DLD1 (cell line): Measurements from ENCODE around the gene CPEB4.

ENCODE experiments used
- in situ Hi-C: cut with HindIII; loops from 2 replicates; pipeline ENCODE4 v1.10.0; 2017; ENCODE audit warnings: low sequenced_read_pairs

Gene CPEB4

DNA sequence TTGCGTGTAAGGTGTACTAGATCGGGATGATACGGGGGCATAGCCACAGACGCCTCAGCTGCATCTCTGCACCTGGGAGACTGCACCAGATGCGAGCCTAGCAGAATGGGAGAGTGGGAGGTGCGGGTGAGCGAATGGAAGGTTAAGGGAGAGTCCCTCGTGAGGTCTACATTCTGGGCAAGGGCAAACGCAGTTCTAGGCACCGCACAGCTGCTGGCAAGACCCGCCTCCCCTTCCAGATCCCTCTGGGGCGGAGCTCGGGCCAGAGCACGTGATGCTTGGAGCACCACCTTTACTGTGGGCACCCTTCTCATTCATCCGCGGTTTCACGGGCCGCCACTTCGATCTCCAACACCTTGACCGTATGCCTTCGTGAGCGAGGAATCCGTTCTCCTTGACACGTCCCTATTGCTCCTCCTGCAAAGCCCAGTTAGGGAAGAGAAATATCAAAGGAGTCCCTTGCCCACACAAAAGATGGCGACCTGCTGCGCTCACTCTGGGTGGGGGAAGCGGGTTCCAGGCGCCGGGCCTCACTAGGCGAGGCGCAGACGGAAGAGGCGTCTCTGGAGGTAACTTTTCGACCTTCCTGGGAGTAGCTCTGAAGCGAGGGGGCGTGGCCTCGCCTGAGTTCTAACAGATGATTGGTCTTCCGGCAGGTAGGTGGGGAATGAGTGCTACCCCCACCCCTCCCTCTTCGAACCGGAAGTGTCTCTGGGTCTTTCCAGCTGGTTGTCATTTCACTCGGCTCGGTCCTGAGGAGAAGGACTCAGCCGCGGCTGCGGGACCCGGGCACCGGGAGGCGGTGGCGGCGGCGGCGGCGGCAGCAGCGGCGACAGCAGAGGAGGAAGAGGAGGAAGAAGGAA lies at the start of gene CPEB4:
CPEB4 (plus strand) TSS at position 740 of the 863 bp plus-strand sequence. CDS start 1,385 bp downstream, outside the sequence.
- in situ Hi-C loops: no loop called here

DNA sequence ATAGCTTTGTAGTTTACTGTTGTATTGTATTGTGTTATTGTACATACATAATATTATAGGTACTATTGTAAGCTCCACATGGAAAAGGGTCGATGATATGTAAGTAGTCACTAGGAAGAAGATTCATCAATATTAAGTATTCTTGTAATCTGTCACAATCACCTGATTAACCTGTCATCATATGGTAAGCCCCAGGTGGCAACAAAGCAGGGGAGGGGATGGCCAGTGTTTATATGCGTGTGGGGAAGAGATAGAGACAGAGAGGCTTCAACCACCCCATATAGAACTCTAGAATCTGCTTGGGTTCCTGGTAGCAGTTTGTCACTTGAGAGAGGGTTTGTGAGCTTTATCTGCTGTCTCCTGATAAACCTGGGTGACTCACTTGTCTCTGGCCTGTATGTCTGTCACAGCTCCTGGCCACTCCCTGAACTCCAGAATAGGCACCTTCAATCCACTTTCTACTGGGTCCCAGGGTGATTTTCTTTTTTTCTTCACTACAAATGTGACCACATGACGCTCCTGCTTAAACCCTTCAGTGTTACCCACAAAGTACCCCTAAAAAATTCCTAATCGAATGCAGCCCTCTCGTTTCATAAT lies 48.9 kb upstream of the CPEB4 start:
- in situ Hi-C loops: no loop called here

DNA sequence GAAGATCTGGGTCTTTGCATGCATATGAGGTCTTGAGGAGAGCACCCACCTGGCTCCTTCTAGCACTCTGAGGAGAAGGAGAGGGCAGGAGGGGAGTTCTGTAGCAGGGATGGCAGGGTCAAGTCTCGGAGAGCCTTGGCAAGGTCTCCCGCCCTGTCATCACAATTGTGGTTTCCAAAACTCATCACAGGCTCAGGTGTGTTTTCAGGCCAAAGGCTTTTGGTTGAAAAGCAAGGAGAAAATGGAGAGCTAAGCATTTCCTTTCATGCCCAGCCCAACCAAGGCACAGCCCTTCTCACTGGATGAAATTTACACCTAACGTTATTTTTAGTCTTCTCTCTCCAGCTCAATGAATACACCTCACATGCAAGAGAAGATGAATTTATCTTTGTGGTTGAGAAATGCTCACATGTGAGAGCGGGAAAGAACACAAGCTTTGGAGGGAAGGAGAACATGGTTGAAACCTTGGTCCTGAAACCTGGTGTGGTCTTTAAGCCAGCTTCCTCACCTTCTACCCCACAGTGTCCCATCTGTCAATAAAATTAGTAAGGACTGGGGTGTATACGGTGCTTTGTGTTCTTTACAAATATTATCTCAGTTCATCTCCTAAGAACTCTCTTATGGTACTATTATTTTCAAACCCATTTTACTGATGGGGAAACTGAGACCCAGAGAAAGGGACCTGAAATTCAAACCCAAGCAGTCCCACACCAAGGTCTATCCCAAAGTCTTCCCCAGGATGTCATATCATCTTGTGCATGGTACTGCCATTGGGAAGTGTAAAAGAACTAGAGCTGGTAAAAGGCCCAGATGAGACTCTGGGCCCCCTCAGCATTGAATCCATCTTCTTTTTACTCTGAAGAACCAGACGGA lies 47.8 kb upstream of the CPEB4 start:
- in situ Hi-C loops: no loop called here

DNA sequence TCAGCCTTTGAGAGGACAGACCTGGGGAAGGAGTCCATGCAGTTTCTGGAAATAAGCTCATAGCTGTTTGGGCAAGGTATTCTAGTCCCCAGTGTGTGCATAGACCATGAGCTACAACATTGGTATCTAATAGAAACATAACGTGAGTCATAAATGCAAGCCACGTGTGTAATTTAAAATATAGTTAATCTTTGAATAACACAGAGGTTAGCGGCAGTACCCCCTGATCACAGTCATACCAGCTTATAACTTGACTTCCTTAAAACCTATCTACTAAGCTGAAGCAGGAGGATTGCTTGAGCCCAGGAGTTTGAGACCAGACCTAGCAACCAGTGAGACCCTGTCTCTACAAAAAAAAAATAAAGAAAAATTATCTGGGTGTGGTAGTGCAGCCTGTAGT lies 46.4 kb upstream of the CPEB4 start:
- in situ Hi-C loops: no loop called here

DNA sequence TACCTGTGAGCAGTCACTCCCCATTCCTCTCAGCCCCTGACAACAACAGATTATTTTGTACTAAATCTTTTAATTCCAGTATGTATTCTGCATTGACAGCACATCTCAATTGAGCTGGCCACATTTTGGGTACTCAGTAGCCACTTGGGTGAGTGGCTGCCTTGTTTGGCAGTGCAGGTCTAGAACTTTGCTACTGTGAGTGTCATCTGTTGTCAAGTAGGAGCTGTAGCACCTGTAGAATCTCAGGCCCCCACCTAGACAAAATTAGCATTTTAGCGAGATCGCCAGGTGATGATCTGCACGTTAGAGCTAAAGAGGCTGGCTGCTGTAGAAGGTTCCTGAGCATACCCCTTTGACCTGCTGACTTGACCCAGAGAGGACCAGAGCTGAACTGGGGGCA lies 44.4 kb upstream of the CPEB4 start:
- in situ Hi-C loops: no loop called here

DNA sequence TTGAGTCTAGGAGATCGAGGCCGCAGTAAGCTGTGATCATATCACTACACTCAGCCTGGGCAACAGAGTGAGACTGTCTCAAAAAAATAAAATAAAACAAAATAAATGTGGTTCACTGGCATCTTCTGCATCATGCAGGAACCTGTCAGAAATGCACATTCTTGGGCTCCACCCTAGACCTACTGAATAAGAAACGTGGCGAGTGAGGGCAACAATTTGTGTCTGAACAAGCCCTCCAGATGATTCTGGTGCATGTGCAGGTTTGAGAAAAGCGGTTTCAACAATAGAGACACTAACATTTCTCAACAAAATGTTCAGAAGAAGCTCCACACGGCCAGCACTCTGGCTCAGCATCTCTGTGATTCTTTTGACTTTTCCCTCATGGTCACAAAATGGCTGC lies 42.8 kb upstream of the CPEB4 start:
- in situ Hi-C loops: no loop called here

DNA sequence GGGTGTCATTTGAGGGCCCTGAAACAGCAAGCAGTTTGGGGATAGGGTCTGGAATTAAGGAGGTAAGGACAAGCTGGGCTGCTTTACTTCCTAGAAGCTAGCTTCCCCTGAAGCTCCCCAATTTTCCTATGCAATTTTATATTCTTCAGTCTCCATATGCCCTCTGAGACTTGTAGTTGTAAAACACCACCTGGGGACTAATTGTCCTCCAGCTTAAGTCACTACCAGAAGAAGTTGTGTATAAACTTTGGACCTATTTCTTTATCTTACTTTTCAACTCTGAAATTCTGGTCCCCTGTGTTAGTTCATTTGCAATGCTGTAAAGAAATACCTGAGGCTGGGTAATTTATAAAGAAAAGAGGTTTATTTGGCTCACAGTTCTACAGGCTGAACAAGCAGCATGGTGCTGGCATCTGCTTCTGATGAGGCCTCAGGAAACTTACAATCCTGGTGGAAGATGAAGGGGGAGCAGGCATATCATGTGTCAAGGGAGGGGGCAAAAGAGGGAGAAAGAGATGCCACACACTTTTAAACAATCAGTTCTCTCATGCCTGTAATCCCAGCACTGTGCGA lies 41.1 kb upstream of the CPEB4 start:
- in situ Hi-C loops: no loop called here

DNA sequence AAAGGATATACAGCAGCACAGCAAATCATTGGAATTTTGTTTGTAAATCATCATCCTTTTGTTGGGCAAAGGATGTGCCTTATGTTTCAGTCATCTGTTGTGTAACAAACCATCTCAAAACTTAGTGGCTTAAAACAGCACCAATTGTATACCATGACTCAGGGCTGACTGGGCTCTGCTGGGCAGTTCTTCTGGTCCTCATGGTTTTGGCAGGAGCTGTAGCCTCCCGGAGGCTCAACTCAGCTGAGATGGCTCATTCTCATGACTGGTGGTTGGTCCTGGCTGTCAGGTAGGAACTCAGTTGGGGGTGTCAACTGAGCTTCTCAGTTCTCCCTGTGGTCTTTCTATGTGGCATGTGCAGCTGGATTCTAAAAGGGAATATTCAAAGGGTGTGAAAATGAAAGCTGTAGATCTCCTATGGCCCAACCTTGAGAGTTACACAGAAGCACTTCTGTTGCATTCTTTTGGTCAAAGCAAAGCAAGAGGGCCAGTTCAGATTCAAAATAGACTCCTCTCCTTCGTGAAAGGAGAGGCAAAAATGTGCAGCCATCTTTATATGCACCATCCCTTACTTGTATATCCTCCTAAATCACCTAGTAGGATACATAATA lies 39.1 kb upstream of the CPEB4 start:
- in situ Hi-C loops: no loop called here

DNA sequence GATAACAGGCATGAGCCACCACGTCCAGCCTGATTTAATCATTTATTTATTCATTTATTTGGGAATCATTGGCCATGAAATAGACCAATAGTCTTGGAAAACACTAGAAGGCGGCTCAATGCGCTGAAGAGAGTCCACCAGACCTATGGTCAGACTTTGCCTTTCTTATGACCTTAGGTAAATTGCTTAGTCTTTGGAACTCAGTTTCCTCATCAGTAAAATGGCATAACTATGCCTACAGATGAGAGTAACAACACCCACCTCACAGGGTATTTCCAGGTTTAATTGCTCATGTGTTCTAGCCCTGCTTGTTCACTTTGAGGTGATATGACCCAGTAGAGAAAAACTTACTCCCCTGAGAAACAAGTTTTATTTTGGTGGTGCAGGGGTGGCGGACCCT lies 38.2 kb upstream of the CPEB4 start:
- in situ Hi-C loops: no loop called here

DNA sequence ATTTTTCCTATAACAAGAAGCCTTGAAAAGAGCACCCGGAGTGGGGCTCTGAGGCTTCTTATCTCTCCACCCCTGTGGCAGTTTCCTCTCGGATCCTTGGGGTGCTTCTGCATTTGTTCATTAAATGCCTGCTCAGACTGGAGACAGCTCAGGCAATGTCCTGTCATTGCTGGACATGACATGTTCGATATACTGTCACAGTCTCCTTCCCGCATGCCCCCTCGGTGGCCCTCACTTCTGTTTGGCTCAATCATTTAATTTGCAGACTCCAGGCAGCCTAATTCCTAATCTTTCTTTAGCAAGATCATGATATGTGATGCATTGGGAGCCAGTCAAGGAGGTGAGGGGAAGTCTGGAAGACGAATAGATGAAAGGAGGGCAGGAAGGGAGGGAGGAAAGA lies 37.5 kb upstream of the CPEB4 start:
- in situ Hi-C loops: no loop called here

DNA sequence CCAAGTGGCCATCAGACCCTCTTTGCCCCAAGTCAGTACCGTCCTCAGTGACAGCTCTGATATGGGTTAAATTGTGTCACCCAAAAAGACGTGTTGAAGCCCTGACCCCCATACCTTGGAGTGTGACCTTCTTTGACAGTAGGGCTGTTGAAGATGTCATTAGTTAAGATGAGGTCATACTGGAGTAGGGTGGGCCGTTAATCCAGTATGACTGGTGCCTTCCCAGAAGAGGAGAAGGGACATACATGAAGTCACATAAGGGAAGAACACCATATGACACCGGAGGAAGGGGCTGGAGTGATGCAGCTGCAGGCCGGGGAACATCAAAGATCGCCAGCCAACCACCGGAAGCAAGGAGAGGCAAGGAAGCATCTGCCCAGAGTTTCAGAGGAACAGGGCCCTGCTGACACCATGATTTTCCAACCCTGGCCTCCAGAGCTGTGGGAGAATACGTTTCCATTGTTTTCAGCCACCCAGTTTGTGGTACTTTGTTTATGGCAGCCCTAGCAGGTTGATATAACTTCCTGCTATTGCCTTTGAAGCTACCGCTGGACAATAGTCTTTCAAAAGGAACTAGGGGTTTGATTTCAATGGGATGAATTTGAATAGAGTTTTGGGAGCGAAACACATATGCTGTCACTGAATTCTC lies 36.4 kb upstream of the CPEB4 start:
- in situ Hi-C loops: no loop called here

DNA sequence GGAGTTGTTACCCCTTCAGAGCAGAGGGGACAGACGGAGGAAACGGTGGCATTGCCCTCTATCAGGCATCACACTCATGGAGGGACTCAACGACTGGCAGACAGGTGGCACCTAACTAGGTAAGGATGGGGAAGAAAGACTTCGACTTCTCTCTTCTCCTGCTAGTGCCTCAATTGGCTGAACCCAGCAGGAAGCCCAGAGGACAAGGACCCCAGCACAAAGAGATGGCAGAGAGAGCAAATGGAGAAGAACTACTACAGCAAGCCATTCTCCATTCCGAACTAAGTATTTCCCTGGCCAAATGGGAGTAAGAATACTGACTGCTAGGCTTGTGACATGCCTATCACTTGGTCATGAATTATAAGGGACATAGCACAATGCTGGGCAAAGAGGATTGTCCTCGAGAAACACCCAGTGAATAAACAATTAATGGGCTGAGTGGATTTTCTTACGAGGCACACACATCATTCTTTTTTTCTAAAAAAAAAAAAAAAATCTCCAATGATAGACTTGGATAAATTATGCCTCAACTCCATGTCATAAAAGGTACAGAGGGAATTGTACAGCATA lies 35.3 kb upstream of the CPEB4 start:
- in situ Hi-C loops: no loop called here

DNA sequence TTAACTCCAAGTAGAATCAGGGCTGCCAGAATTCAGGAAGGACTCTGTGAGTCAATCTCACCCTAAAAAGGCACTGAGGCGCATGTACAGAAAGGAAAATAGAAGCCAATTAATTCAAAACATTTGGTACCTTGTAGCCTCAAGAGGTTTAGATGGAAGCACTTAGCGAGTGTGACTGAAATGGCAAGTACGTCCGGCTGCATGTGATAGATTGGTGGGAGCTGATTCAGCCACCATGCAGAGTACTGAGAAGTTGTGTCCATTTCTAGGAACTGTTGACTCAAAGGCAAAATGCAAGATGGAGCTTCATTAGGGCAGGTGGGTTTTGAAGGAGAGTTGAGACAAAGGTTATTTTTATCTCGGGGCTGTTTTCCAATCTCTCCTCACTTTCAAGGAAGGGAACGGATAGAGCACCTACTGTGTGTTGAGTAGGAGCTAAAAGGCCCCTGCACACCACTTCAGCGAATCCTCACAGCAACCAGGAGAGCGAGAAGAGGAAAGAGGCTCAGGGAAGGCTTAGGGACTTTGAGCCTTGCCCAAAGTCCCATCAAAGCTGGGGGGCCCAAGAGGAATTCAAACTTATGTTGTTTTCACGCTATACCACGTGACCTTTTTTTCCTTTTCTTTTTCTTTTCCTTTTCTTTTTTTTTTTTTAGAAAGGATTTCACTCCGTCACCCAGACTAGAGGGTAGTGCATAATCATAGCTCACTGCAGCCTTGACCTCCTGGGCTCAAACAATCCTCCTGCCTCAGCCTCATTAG lies 34.6 kb upstream of the CPEB4 start:
- in situ Hi-C loops: no loop called here

DNA sequence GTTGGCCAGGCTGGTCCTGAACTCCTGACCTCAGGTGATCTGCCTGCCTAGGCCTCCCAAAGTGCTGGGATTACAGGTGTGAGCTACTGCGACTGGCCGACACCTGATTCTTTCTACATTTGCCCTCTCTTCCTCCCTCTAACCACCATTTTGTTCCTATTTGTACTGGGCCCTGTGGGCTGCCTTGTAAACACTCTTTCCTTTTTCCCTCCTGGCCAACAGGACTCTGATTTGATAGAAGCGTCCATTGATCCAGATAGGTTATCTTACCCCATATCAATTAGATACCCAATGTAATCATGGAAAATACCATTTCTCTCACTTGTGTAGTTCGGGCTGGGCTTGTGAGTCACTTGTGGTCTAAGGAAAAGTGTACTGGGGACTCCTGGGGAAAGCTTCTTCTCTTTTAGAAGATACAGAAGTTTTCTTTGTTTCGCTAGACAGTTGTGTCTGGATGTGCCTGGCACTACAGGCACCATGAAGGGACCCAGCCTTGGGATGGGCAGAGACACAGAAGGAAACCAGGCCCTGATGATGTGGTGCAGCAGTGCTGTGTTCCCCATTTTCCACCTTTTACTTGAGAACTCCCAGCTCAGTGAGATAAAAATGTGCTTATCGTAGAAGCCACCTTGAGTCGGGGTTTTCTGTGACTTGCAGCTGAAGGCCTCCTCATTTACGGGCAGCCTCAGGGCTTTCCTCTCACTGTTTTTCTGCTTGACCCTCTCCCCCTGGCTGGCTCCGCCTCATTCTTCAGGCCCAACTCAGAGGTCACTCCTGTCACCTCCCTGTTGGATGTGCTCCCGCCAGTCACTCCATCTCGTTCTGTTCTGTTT lies 32.8 kb upstream of the CPEB4 start:
- in situ Hi-C loops: no loop called here

DNA sequence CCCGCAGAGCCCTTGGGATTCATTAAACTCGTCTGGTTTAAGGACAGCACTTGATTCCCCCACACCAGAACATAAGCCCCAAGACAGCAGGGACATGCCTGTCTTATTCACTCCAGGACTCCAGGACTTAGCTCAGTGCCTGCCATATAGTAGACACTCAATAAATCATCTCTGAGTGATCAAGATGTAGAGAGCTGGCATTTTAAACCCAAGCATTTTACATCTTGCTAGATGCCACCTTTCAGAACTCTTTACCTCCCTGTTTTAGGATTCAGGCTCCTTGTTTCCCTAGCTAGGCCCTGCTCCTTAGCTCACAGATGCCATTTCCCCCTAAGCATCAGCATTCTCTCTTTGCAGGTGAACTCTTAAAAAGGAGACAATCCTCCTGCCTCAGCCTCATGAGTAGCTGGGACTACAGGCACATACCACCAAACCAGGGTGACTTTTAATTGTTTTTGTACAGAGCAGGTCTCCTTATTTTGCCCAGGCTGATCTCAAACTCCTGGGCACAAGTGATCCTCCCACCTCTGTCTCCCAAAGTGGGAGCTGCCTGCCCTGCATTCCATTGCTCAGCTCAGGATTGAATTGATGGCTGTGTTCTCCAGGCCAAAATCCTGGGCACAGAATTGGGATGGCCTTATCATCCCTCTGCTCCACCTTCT lies 32.0 kb upstream of the CPEB4 start:
- in situ Hi-C loops: no loop called here

DNA sequence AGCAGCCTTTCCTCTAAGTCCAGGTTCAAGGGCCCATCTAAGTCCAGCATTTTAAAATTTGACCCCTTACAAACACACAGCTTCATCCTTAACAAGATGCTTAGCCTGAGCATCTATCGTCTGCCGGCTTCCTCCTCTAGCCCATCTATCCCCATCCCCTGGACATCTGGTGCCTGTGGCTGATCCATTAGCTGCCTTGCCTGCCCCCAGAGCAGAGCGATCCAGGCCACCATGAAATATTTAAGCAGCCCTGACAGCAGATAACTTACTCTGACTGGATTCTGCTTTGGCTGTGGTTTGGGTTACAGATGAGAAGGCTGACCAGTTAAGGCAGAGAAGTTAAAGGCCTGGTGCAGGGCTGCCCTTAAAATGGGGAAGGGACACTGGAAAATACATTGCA lies 30.9 kb upstream of the CPEB4 start:
- in situ Hi-C loops: no loop called here

DNA sequence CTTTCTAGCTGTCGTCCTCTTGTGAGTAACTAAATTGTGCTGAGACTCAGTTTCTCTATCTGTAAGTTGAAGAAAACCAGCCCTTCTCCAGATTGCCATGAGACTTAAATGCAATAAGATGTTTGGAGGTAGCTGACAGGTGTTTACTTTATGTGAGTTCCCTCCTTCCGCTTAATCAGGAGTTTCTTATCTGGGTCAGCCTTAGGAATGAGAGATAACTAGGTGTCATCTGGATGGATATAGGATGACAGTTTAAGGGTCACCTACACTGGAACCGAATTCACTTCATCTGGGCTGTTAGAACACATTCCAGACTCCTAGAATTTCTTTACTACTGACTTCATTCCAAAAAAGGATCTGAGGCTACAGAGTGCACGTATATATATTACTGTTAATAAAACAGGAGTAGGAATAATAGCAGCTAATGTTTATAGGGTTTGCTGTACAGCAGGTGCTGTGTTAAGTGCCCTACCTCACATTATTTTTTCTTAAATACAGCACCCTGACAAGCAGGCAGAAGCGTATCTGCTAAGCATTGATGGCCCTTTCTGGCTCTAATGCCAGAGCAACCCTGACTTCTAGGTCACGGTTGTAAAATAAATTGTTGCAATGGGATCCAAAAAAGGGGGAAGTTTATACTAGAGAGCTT lies 30.0 kb upstream of the CPEB4 start:
- in situ Hi-C loops: no loop called here
